ENCODE data around the gene PPP1R7. TPM values are rescaled to one million over a fixed set of nuclear protein-coding genes. Genes with fewer than 3 reads are reported as not detected.

PPP1R7 gene
- total and polyA plus RNA-seq, 9 of the 15 experiments (the other 6 are each of a cell fraction or from before 2014, with no cell fraction given), result 37.5 to 75.0 (median 50.5) TPM

GRCh38 chr2:241136661-241137260, 13.5 kb upstream of the PPP1R7 start (continued):
- TF ChIP-seq ZNF449 (CRISPR knock-in tag; IDR thresholded peaks at IDR 0.05), result no peak
- no peak for TF ChIP-seq ZBTB7A (IDR thresholded peaks at IDR 0.05; ENCODE audit: borderline replicate concordance, control insufficient read depth, low read depth, low read length)
- no peak for TF ChIP-seq NFE2L1 (tag; IDR thresholded peaks at IDR 0.05; ENCODE audit: borderline replicate concordance, low read depth)
- no peak for TF ChIP-seq ATF4 (CRISPR knock-in tag; IDR thresholded peaks at IDR 0.05)
- TF ChIP-seq PPARD (CRISPR knock-in tag; IDR thresholded peaks at IDR 0.05), result no peak
- TF ChIP-seq SNAPC5 (CRISPR knock-in tag; IDR thresholded peaks at IDR 0.05), result no peak
- TF ChIP-seq MAFF (IDR thresholded peaks at IDR 0.05; ENCODE audit: low read length), result no peak
- no peak for TF ChIP-seq E2F8 (IDR thresholded peaks at IDR 0.05; ENCODE audit: low read depth, partially characterized antibody)
- no peak for TF ChIP-seq WHSC1 (IDR thresholded peaks at IDR 0.05; ENCODE audit: low read length)
- TF ChIP-seq RBM39 (optimal IDR thresholded peaks at IDR 0.05; ENCODE audit: low read depth, low read length), result no peak
- no peak for TF ChIP-seq ZNF197 (CRISPR knock-in tag; IDR thresholded peaks at IDR 0.05; ENCODE audit: low read depth)

Measured in K562 (cell line).